Measurements from ENCODE around the gene AXL. TPM values are rescaled to one million over a fixed set of nuclear protein-coding genes. Genes with fewer than 3 reads are reported as not detected.

AXL gene
- total RNA-seq, 1 donor from 2014 or later = 6.4 TPM

DNA sequence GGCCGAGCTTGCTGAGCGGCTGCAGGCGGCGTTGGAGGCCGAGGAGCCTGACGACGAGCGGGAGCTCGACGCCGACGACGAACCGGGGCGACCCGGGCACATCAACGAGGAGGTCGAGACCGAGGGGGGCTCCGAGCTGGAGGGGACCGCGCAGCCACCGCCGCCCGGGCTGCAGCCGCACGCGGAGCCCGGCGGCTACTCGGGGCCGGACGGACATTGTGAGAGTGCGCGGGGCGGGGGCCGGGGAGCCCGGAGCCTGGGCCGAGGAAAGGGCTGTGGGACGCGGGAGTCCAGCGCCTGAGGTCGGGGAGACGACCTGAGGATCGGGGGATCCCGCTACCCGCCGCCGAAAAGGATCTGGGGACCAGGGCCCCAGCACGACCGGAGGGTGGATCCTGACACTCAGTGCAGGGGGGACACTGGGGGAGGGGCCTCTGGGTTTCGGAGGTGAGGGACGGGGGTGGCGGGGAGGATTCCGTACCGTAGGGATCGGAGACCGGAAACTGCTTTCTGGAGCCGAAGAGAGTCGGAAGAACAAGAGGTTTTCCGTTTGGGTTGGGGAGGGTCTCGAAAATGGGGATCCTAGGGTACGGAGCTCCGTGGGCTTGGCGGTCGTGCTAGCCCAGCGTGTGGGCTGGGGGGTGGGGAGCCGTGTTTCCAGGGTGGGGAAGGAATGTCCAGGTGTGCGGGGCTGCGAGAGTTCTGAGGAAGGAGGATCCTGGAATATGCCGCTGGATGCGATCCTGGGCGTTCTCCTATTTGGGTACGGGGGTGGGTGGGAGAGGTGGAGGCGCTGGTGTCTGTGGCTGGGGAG, 45.8 kb downstream of the AXL start:
- Mint-ChIP-seq H3K27me3 (ENCODE audit: low read depth) (peaks cover 3% of the 10 kb centered on the region), H3K27ac (ENCODE audit: unreplicated experiment) (peak overlapping the region; percentile 99)
- peak; percentile 39 for DNase-seq (ENCODE audit: low read depth, low spot score)

DNA sequence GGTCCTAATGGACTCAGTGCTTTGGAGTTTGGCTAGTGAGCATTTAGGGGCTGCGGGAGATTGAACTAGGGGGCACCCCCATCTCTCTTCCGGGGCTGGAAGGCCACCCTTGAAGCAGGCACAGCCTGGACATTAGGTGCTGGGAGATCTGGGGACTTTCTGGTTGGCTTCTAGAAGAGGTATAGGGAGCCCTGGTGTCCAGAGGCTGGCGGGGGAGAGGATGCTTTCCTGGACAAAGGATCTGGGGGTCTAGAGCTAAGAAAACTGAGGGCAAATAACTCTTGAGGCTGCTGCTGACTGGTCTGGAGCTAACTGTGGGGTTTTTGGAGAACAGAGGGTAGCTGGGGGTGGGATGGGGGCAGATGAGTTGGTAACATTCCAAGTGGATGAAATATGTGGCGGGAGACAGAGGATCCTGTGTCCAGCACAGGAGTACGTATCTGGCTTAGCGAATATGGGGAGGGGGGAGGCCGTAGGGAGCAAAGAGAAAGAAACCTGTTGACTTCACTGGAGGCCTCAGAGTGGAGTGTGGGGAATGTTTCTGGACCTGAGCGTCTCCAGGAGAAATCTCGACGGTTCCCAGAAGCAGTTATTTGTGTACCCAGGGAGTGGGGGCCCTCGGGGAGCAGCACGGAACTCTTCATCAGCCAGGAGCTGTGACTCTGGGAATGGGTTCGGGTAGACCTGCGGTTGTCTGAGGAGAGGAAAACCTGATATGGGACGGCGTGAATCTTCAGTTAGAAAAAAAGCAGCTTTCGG, 46.6 kb downstream of the AXL start:
- H3K27me3 Mint-ChIP-seq (ENCODE audit: low read depth) = peaks cover 3% of the 10 kb centered on the region
- H3K36me3 Mint-ChIP-seq (ENCODE audit: low read depth) = peaks cover 3% of the 10 kb centered on the region
- peaks cover 39% of the 10 kb centered on the region for H3K4me1 Mint-ChIP-seq
- H3K27ac Mint-ChIP-seq (ENCODE audit: unreplicated experiment) = peak overlapping the region; percentile 99
- no peaks in the 10 kb centered on the region for H3K9me3 Mint-ChIP-seq
- H3K4me3 Mint-ChIP-seq = peak overlapping the region; percentile 96
- no peak for TF ChIP-seq CTCF (conservative IDR thresholded peaks at IDR 0.05)
- peak; percentile 2 for DNase-seq (ENCODE audit: low read depth, low spot score)

More for the DNA sequence above, 45.8 kb downstream of the AXL start:
- Mint-ChIP-seq H3K4me1 (peaks cover 39% of the 10 kb centered on the region), H3K36me3 (ENCODE audit: low read depth) (peaks cover 3% of the 10 kb centered on the region), H3K4me3 (peak overlapping the region; percentile 96), H3K9me3 (no peaks in the 10 kb centered on the region)
- TF ChIP-seq CTCF (conservative IDR thresholded peaks at IDR 0.05) = no peak

DNA sequence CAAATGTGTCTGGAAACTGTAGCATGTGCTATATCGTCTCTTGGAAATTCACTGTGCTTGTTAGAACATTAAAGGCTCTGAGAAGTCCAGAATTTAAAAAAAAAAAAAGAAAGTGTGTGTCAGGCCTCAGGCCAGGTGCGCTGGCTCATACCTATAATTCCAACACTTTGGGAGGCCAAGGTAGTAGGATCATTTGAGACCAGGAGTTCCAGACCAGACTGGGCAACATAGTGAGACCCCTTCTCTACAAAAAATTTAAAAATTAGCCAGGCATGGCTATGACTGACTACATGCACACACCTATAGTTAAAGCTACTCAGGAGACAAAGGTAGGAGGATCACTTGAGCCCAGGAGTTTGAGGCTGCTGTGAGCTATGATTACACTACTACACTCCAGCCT, 50.0 kb downstream of the AXL start:
- no peak for DNase-seq (ENCODE audit: low read depth, low spot score)
- TF ChIP-seq CTCF (conservative IDR thresholded peaks at IDR 0.05) = no peak
- no peak overlapping the region for H3K27ac Mint-ChIP-seq (ENCODE audit: unreplicated experiment)
- H3K9me3 Mint-ChIP-seq = no peaks in the 10 kb centered on the region
- H3K4me3 Mint-ChIP-seq = no peak overlapping the region
- H3K27me3 Mint-ChIP-seq (ENCODE audit: low read depth) = no peaks in the 10 kb centered on the region
- H3K4me1 Mint-ChIP-seq = peaks cover 26% of the 10 kb centered on the region
- peaks cover 16% of the 10 kb centered on the region for H3K36me3 Mint-ChIP-seq (ENCODE audit: low read depth)

DNA sequence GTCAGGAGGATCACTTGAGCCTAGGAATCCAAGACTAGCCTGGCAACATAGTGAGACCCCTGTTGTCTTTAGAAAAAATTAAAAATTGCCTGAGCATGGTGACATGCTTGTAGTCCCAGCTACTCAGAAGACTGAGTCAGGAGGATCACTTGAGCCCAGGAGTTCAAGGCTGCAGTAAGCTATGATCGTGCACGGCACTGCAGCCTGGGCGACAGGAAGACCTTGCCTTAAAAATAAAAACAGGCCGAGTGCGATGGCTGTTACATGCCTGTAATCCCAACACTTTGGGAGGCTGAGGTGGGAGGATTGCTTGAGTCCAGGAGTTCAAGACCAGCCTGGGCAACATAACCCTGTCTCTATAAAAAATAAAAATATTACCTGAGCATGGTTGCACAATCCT, 50.5 kb downstream of the AXL start:
- Mint-ChIP-seq H3K4me3 (no peak overlapping the region), H3K27ac (ENCODE audit: unreplicated experiment) (no peak overlapping the region), H3K9me3 (no peaks in the 10 kb centered on the region), H3K36me3 (ENCODE audit: low read depth) (peaks cover 18% of the 10 kb centered on the region), H3K27me3 (ENCODE audit: low read depth) (no peaks in the 10 kb centered on the region), H3K4me1 (peaks cover 26% of the 10 kb centered on the region)
- no peak for DNase-seq (ENCODE audit: low read depth, low spot score)
- TF ChIP-seq CTCF (conservative IDR thresholded peaks at IDR 0.05) = no peak

DNA sequence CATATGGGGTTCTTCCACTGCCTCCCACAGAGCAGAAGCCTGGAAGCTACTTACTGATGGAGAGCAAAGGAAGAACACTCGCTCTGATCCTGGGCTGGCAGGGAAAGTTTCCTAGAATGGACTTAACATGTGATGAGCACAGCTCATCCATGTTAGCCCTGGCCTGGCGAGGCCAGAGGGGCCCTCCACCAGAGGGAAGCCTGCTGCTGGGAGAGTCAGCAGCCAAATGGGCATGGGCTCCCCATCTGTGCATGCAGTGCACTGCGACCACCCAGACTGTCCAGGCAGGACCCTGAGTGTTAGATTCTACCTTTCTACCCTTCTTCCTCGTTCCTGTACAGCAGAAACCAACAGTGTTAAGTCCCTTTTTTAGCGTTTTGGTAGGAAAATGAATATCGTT, 54.1 kb downstream of the AXL start:
- Mint-ChIP-seq H3K27ac (ENCODE audit: unreplicated experiment) (no peak overlapping the region), H3K4me1 (no peaks in the 10 kb centered on the region), H3K9me3 (no peaks in the 10 kb centered on the region), H3K27me3 (ENCODE audit: low read depth) (no peaks in the 10 kb centered on the region), H3K36me3 (ENCODE audit: low read depth) (peaks cover 27% of the 10 kb centered on the region), H3K4me3 (no peak overlapping the region)
- no peak for DNase-seq (ENCODE audit: low read depth, low spot score)
- no peak for TF ChIP-seq CTCF (conservative IDR thresholded peaks at IDR 0.05)

Data from neural crest cell (in vitro differentiated cells).